Middle frontal gyrus (tissue), 1 donor: ENCODE results near the gene TM2D1.
"Not testable (repeated sequence)": the region's sequence is repeated elsewhere in the genome, so short reads cannot be mapped to it uniquely, and the experiment has no call there.

ENCODE experiments used
- DNase-seq: peaks from one replicate; pipeline ENCODE4 v3.0.0-alpha.2; 2015; ENCODE audit warnings: low spot score; ENCODE audit errors: extremely low spot score

The TM2D1 gene

GRCh38 chr1:61718996-61719663 lies 5.8 kb downstream of the TM2D1 start:
- DNase-seq: not testable (repeated sequence)

- no peak for DNase-seq
Observed at GRCh38 chr1:61711969-61712368, 13.0 kb downstream of the TM2D1 start.

- DNase-seq: not testable (repeated sequence)
Observed at GRCh38 chr1:61711257-61711656, 13.7 kb downstream of the TM2D1 start.

- DNase-seq: no peak
Observed at GRCh38 chr1:61709908-61710289, 15.0 kb downstream of the TM2D1 start.

- DNase-seq: no peak
Observed at GRCh38 chr1:61708953-61709907, 15.7 kb downstream of the TM2D1 start.

- DNase-seq: no peak
Observed at GRCh38 chr1:61699911-61700851, 24.8 kb downstream of the TM2D1 start.

GRCh38 chr1:61692155-61692800 lies 32.7 kb downstream of the TM2D1 start:
- DNase-seq: no peak

GRCh38 chr1:61687901-61688300 lies 37.0 kb downstream of the TM2D1 start:
- DNase-seq: no peak

GRCh38 chr1:61682891-61683290 lies 42.0 kb downstream of the TM2D1 start:
- no peak for DNase-seq

- DNase-seq: no peak
Observed at GRCh38 chr1:61680500-61680899, 44.4 kb downstream of the TM2D1 start.

- not testable (repeated sequence) for DNase-seq
Observed at GRCh38 chr1:61676881-61677280, 48.1 kb downstream of the TM2D1 start.

- no peak for DNase-seq
Observed at GRCh38 chr1:61674221-61674620, 50.7 kb downstream of the TM2D1 start.

- no peak for DNase-seq
Observed at GRCh38 chr1:61672376-61672775, 52.6 kb downstream of the TM2D1 start.

- no peak for DNase-seq
Observed at GRCh38 chr1:61670445-61670844, 54.5 kb downstream of the TM2D1 start.

- no peak for DNase-seq
Observed at GRCh38 chr1:61670016-61670415, 54.9 kb downstream of the TM2D1 start.

- DNase-seq: no peak
Observed at GRCh38 chr1:61659061-61659460, 65.9 kb downstream of the TM2D1 start.

GRCh38 chr1:61655453-61655852 lies 69.5 kb downstream of the TM2D1 start:
- no peak for DNase-seq

- DNase-seq: no peak
Observed at GRCh38 chr1:61654067-61654466, 70.9 kb downstream of the TM2D1 start.

- no peak for DNase-seq
Observed at GRCh38 chr1:61648983-61649742, 75.8 kb downstream of the TM2D1 start.

- DNase-seq: no peak
Observed at GRCh38 chr1:61647142-61647541, 77.8 kb downstream of the TM2D1 start.
